IMR-90 (cell line): ENCODE results near the gene HIVEP3. TPM values are rescaled to one million over a fixed set of nuclear protein-coding genes. Genes with fewer than 3 reads are reported as not detected.

Source experiments
- ATAC-seq: fragments of 200-7000 bp; cut with Tn5 transposase; 2 replicates; pipeline ENCODE4 v1.9.1; 2020; ENCODE audit warnings: low read depth, mild to moderate bottlenecking, moderate library complexity
- BruUV-seq: library from RNA; stranded (reverse); fragments of 400-500 nt; replicated peaks from 2 replicates; lab custom pipeline; 2021; lab: Mats Ljungman, UMichigan
- CTCF ChIA-PET: fragments of 300-600 bp; formaldehyde crosslinking; extraction: SDS; loops from one replicate; lab custom pipeline; 2021; ENCODE audit warnings: antibody characterized with exemption; lab: Yijun Ruan, JAX
- POLR2A ChIA-PET: fragments of 300-600 bp; sonication (Branson Sonifier 250); formaldehyde crosslinking; loops from one replicate; lab custom pipeline; 2022; ENCODE audit warnings: antibody characterized with exemption; ENCODE audit not compliant: unreplicated experiment; lab: Charles Lee
- DNase-seq: peaks from one replicate; pipeline ENCODE4 v3.0.0; 2013
- H2AFZ ChIP-seq: replicated peaks from 2 replicates; pipeline ENCODE3; 2013; ENCODE audit warnings: low read length, mild to moderate bottlenecking; ENCODE audit not compliant: poor library complexity
- H2AK5ac ChIP-seq: 2 replicates; pipeline ENCODE4 v1.6.1; 2013; ENCODE audit warnings: low read depth, low read length, inconsistent platforms
- H2AK9ac ChIP-seq: replicated peaks from 2 replicates; pipeline ENCODE3; 2013; ENCODE audit warnings: mild to moderate bottlenecking, low read depth, low read length, moderate library complexity; ENCODE audit not compliant: poor library complexity
- H2BK120ac ChIP-seq: 2 replicates; pipeline ENCODE4 v1.6.1; 2013; ENCODE audit warnings: low read depth, low read length, inconsistent platforms
- H2BK15ac ChIP-seq: 3 replicates; pipeline ENCODE4 v1.6.1; 2013; ENCODE audit warnings: low read depth, low read length, inconsistent platforms
- H2BK20ac ChIP-seq: 2 replicates; pipeline ENCODE4 v1.6.1; 2013; ENCODE audit warnings: low read depth, mild to moderate bottlenecking, inconsistent platforms, low read length, moderate library complexity
- H2BK5ac ChIP-seq: 2 replicates; pipeline ENCODE4 v1.6.1; 2013; ENCODE audit warnings: mild to moderate bottlenecking, low read depth, low read length, inconsistent platforms; ENCODE audit not compliant: poor library complexity, severe bottlenecking
- H3K14ac ChIP-seq: replicated peaks from 2 replicates; pipeline ENCODE4 v1.6.1; 2013; ENCODE audit warnings: low read depth, low read length, inconsistent platforms
- H3K18ac ChIP-seq: 2 replicates; pipeline ENCODE4 v1.6.1; 2013; ENCODE audit warnings: low read depth, low read length, control low read depth
- H3K23ac ChIP-seq: 2 replicates; pipeline ENCODE4 v1.6.1; 2013; ENCODE audit warnings: low read depth, low read length, inconsistent platforms
- H3K27ac ChIP-seq: 2 replicates; pipeline ENCODE4 v1.5.1; 2013; ENCODE audit warnings: mild to moderate bottlenecking, control low read depth, low read length; ENCODE audit not compliant: insufficient read depth
- H3K27me3 ChIP-seq: 2 replicates; pipeline ENCODE4 v1.6.1; 2013; ENCODE audit warnings: low read length; ENCODE audit not compliant: control insufficient read depth, insufficient read depth
- H3K36me3 ChIP-seq: 2 replicates; pipeline ENCODE4 v1.6.1; 2013; ENCODE audit warnings: low read length, mixed read lengths; ENCODE audit not compliant: control insufficient read depth, insufficient read depth
- H3K4ac ChIP-seq: 2 replicates; pipeline ENCODE4 v1.6.1; 2013; ENCODE audit warnings: low read depth, low read length, inconsistent platforms
- H3K4me1 ChIP-seq: 2 replicates; pipeline ENCODE4 v1.6.1; 2013; ENCODE audit warnings: low read length, mixed read lengths; ENCODE audit not compliant: control insufficient read depth, insufficient read depth
- H3K4me2 ChIP-seq: 2 replicates; pipeline ENCODE4 v1.6.1; 2013; ENCODE audit warnings: low read depth, mild to moderate bottlenecking, control low read depth, low read length, moderate library complexity
- H3K4me3 ChIP-seq: 2 replicates; pipeline ENCODE4 v1.5.1; 2013; ENCODE audit warnings: low read depth, mild to moderate bottlenecking, control low read depth, low read length, moderate library complexity; ENCODE audit not compliant: insufficient read depth
- H3K56ac ChIP-seq: 2 replicates; pipeline ENCODE4 v1.6.1; 2013; ENCODE audit warnings: low read length, inconsistent platforms; ENCODE audit not compliant: insufficient read depth; ENCODE audit errors: extremely low read depth
- H3K79me1 ChIP-seq, 2 experiments: 2 replicates each; pipeline ENCODE4 v1.6.1; 2013; ENCODE audit warnings: low read length in 2 of 2, inconsistent platforms in 1 of 2, low read depth in 1 of 2
- H3K9ac ChIP-seq: 2 replicates; pipeline ENCODE4 v1.6.1; 2013; ENCODE audit warnings: low read depth, low read length, control low read depth
- H3K9me1 ChIP-seq: 2 replicates; pipeline ENCODE4 v1.6.1; 2013; ENCODE audit warnings: low read length, inconsistent platforms; ENCODE audit not compliant: insufficient read depth
- H3K9me3 ChIP-seq: 2 replicates; pipeline ENCODE4 v1.6.1; 2013; ENCODE audit warnings: low read length; ENCODE audit not compliant: control insufficient read depth, insufficient read depth
- H4K20me1 ChIP-seq: 2 replicates; pipeline ENCODE4 v1.6.1; 2013; ENCODE audit warnings: low read length, inconsistent platforms; ENCODE audit not compliant: insufficient read depth
- H4K5ac ChIP-seq: 2 replicates; pipeline ENCODE4 v1.6.1; 2013; ENCODE audit warnings: mild to moderate bottlenecking, low read depth, low read length, control low read depth
- H4K8ac ChIP-seq, 2 experiments: 2 replicates each; pipeline ENCODE4 v1.6.1; 2013; ENCODE audit warnings: low read depth in 2 of 2, low read length in 2 of 2, control low read depth in 1 of 2, inconsistent platforms in 1 of 2
- H4K91ac ChIP-seq: 2 replicates; pipeline ENCODE4 v1.6.1; 2013; ENCODE audit warnings: low read depth, low read length, inconsistent platforms; ENCODE audit not compliant: insufficient read depth
- BHLHE40 ChIP-seq: fragments of 150-350 bp; IDR thresholded peaks from 2 replicates; pipeline ENCODE4 v1.6.1; 2016; ENCODE audit warnings: mild to moderate bottlenecking, low read depth, low read length
- CEBPB ChIP-seq: IDR thresholded peaks from 2 replicates; pipeline ENCODE4 v1.6.1; 2012; ENCODE audit warnings: low read depth, low read length, improper control_type of control experiment
- CHD1 ChIP-seq: IDR thresholded peaks from 2 replicates; pipeline ENCODE4 v1.6.1; 2012; ENCODE audit warnings: low read depth, low read length, improper control_type of control experiment
- FOS ChIP-seq: fragments of 150-350 bp; IDR thresholded peaks from 2 replicates; pipeline ENCODE4 v1.6.1; 2016; ENCODE audit warnings: low read depth, low read length
- MAFK ChIP-seq: IDR thresholded peaks from 2 replicates; pipeline ENCODE4 v1.6.1; 2012; ENCODE audit warnings: low read depth, low read length, improper control_type of control experiment
- MAZ ChIP-seq: IDR thresholded peaks from 2 replicates; pipeline ENCODE4 v1.6.1; 2012; ENCODE audit warnings: low read depth, mild to moderate bottlenecking, low read length, improper control_type of control experiment, moderate library complexity, borderline replicate concordance
- MXI1 ChIP-seq: IDR thresholded peaks from 2 replicates; pipeline ENCODE4 v1.6.1; 2012; ENCODE audit warnings: low read depth, mild to moderate bottlenecking, low read length, moderate library complexity, borderline replicate concordance
- NFE2L2 ChIP-seq: fragments of 150-350 bp; IDR thresholded peaks from 2 replicates; pipeline ENCODE4 v1.6.1; 2016; ENCODE audit warnings: low read depth, mild to moderate bottlenecking, low read length
- POLR2A ChIP-seq: IDR thresholded peaks from 2 replicates; pipeline ENCODE4 v1.6.1; 2012; ENCODE audit warnings: mild to moderate bottlenecking, low read depth, low read length
- RAD21 ChIP-seq: IDR thresholded peaks from 2 replicates; pipeline ENCODE4 v1.6.1; 2012; ENCODE audit warnings: low read length, improper control_type of control experiment
- RCOR1 ChIP-seq: IDR thresholded peaks from 2 replicates; pipeline ENCODE4 v1.6.1; 2012; ENCODE audit warnings: mild to moderate bottlenecking, low read length, improper control_type of control experiment; ENCODE audit not compliant: insufficient replicate concordance
- RFX5 ChIP-seq: IDR thresholded peaks from 2 replicates; pipeline ENCODE4 v1.8.0; 2012; ENCODE audit warnings: low read depth, mild to moderate bottlenecking, low read length, moderate library complexity
- SMC3 ChIP-seq: fragments of 150-350 bp; IDR thresholded peaks from 2 replicates; pipeline ENCODE4 v1.6.1; 2016; ENCODE audit warnings: low read depth, mild to moderate bottlenecking, antibody characterized with exemption, low read length, moderate library complexity
- WGBS, 2 experiments: methylation state at CpG; one replicate each; pipeline versions ENCODE4 v1.1.5 to v1.1.7; 2013; ENCODE audit warnings: missing lambda C conversion rate in 2 of 2; ENCODE audit not compliant: insufficient read length in 1 of 2; ENCODE audit errors: extremely low coverage in 2 of 2; 5-methylcytosine and 5-hydroxymethylcytosine counted together
- dilution Hi-C: fragments of 300-500 bp; cut with HindIII; formaldehyde crosslinking; loops from one replicate; pipeline ENCODE4 v1.14.3; 2018; ENCODE audit warnings: low sequenced_read_pairs; ENCODE audit not compliant: unreplicated experiment
- in situ Hi-C: fragments of 300-500 bp; cut with MboI; formaldehyde crosslinking; loops from 3 replicates; pipeline ENCODE4 v1.14.3; 2019; ENCODE audit warnings: low sequenced_read_pairs, inconsistent platforms, mixed read lengths
- intact Hi-C: fragments of 100-400 bp; cut with micrococcal nuclease; formaldehyde crosslinking; loops from 2 replicates; pipeline ENCODE4 v1.10.0; 2022
- polyA plus RNA-seq, 3 experiments: library from polyadenylated mRNA; depleted of rRNA; stranded (reverse); fragments of >200 nt; gene quantifications; 2 replicates each; pipeline ENCODE4 v1.2.3, GENCODE V29; 2012; ENCODE audit warnings: low replicate concordance in 1 of 3
- total RNA-seq: library from RNA; depleted of rRNA; stranded (reverse); fragments of >200 nt; gene quantifications from 2 replicates; pipeline ENCODE4 v1.2.3, GENCODE V29; 2012
- TF ChIP-seq, protein P1 (sequence below): conservative IDR thresholded peaks from 2 replicates; pipeline ENCODE4 v1.5.1; 2012; ENCODE audit warnings: mild to moderate bottlenecking, low read depth, low read length, improper control_type of control experiment
- TF ChIP-seq, protein P2 (sequence below): fragments of 150-350 bp; IDR thresholded peaks from 2 replicates; pipeline ENCODE4 v1.6.1; 2016; ENCODE audit warnings: low read depth, mild to moderate bottlenecking, low read length, moderate library complexity, borderline replicate concordance

HIVEP3 gene
- total and polyA plus RNA-seq, 2 of the 4 experiments (the other 2 are of a cell fraction), result 1.4 to 4.0 TPM

DNA sequence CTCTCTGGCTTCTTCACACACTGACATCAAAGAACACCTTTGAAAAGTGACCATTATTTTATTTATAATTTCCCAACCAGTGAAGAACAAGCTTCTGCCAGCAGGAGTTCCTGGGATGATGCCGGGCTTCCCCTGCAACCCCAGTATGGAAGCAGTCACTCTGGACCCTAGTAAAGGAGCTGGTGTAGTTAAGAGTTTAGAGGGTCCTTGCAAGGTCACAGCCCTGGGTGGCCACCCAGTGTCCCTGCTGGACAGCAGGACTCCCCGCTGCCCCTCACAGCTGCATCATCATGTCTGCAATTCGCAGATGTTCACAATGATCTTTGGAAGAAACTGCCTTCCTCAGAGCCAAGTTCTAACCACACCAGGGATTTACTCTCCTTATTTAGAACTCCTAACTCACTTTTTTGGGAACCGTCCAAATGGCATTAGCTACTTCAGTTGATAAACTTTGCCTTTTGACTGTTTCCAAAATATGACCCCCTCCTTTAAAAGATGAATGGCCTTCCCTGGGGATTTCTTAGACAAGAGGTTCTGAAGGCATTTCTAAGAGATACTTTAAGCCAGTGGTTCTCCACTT, 90.6 kb downstream of the HIVEP3 start:
- no peaks in the 10 kb centered on the region for H3K36me3 ChIP-seq
- dilution Hi-C loops (no loop called here), in situ Hi-C loops (no loop called here), intact Hi-C loops (no loop called here)
- H4K8ac ChIP-seq, result no peak overlapping the region
- no peak overlapping the region for H3K9ac ChIP-seq
- no TSS peak for BruUV-seq
- no peaks in the 10 kb centered on the region for H3K9me3 ChIP-seq
- H3K14ac ChIP-seq, result no peak overlapping the region
- H3K18ac ChIP-seq, result no peak overlapping the region
- H3K9me1 ChIP-seq, result no peaks in the 10 kb centered on the region
- H2BK15ac ChIP-seq, result no peak overlapping the region
- no peaks in the 10 kb centered on the region for H4K20me1 ChIP-seq
- H3K4me3 ChIP-seq, result no peak overlapping the region
- no peak for TF ChIP-seq FOS
- TF ChIP-seq, protein P1, sequence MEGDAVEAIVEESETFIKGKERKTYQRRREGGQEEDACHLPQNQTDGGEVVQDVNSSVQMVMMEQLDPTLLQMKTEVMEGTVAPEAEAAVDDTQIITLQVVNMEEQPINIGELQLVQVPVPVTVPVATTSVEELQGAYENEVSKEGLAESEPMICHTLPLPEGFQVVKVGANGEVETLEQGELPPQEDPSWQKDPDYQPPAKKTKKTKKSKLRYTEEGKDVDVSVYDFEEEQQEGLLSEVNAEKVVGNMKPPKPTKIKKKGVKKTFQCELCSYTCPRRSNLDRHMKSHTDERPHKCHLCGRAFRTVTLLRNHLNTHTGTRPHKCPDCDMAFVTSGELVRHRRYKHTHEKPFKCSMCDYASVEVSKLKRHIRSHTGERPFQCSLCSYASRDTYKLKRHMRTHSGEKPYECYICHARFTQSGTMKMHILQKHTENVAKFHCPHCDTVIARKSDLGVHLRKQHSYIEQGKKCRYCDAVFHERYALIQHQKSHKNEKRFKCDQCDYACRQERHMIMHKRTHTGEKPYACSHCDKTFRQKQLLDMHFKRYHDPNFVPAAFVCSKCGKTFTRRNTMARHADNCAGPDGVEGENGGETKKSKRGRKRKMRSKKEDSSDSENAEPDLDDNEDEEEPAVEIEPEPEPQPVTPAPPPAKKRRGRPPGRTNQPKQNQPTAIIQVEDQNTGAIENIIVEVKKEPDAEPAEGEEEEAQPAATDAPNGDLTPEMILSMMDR, result no peak
- no peak for TF ChIP-seq RCOR1
- no peak for TF ChIP-seq CHD1
- TF ChIP-seq, protein P2, sequence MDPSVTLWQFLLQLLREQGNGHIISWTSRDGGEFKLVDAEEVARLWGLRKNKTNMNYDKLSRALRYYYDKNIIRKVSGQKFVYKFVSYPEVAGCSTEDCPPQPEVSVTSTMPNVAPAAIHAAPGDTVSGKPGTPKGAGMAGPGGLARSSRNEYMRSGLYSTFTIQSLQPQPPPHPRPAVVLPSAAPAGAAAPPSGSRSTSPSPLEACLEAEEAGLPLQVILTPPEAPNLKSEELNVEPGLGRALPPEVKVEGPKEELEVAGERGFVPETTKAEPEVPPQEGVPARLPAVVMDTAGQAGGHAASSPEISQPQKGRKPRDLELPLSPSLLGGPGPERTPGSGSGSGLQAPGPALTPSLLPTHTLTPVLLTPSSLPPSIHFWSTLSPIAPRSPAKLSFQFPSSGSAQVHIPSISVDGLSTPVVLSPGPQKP, result no peak
- TF ChIP-seq MAFK, result no peak
- TF ChIP-seq NFE2L2, result no peak
- TF ChIP-seq MAZ, result no peak
- TF ChIP-seq CEBPB, result no peak
- TF ChIP-seq POLR2A, result no peak
- TF ChIP-seq RFX5, result no peak
- no peak for TF ChIP-seq MXI1
- no peak for TF ChIP-seq BHLHE40
- TF ChIP-seq RAD21, result no peak
- TF ChIP-seq SMC3, result no peak
- no peak overlapping the region for H2AFZ ChIP-seq
- WGBS, 2 experiments, result 40% methylated on average over 1 of the region's 4 CpGs; no CpG with 5 or more reads in 1 of the 2 experiments
- no peak overlapping the region for H4K5ac ChIP-seq
- H3K56ac ChIP-seq, result no peak overlapping the region
- no peaks in the 10 kb centered on the region for H3K79me1 ChIP-seq
- no peak for ATAC-seq
- H2BK20ac ChIP-seq, result no peak overlapping the region
- peaks cover 2% of the 10 kb centered on the region; the same call in 1 of the 2 replicates for H3K4me1 ChIP-seq
- H3K4me2 ChIP-seq, result no peak overlapping the region
- no peak overlapping the region for H4K91ac ChIP-seq
- no peak overlapping the region for H3K27ac ChIP-seq
- H2BK120ac ChIP-seq, result no peak overlapping the region
- DNase-seq, result no peak
- no peak overlapping the region for H2BK5ac ChIP-seq
- H2AK5ac ChIP-seq, result no peak overlapping the region
- POLR2A ChIA-PET, result no interaction called here
- H2AK9ac ChIP-seq, result no peak overlapping the region
- H3K27me3 ChIP-seq, result peaks cover 9% of the 10 kb centered on the region
- no peak overlapping the region for H3K23ac ChIP-seq
- H3K4ac ChIP-seq, result no peak overlapping the region
- CTCF ChIA-PET, result interaction anchor here (0.5 kb wide), 1 partner anchor 219 kb away, joined by 5 read pairs; no protein-coding TSS in a partner anchor
